GM20000 (cell line): Measurements from ENCODE around the gene UBE2D3.

Source experiments
- DNase-seq: peaks from one replicate; pipeline ENCODE4 v3.0.0; 2012; ENCODE audit warnings: low spot score
- CTCF ChIP-seq: IDR thresholded peaks from 2 replicates; pipeline ENCODE4 v1.5.1; 2012; ENCODE audit warnings: mild to moderate bottlenecking, control low read depth; ENCODE audit errors: extremely low read depth, missing control alignments

UBE2D3 gene

GRCh38 chr4:102809190-102809589, 18.2 kb downstream of the UBE2D3 start:
- DNase-seq, result no peak
- no peak for TF ChIP-seq CTCF

GRCh38 chr4:102808009-102808408, 19.3 kb downstream of the UBE2D3 start:
- no peak for TF ChIP-seq CTCF
- DNase-seq, result no peak

GRCh38 chr4:102807345-102807744, 20.0 kb downstream of the UBE2D3 start:
- TF ChIP-seq CTCF, result no peak
- no peak for DNase-seq

- TF ChIP-seq CTCF, result no peak
These were observed 27.5 kb downstream of the UBE2D3 start for GRCh38 chr4:102799816-102800215.

GRCh38 chr4:102794999-102795398, 32.4 kb downstream of the UBE2D3 start:
- TF ChIP-seq CTCF, result no peak
- no peak for DNase-seq

More at GRCh38 chr4:102799816-102800215, 27.5 kb downstream of the UBE2D3 start:
- no peak for DNase-seq

- no peak for DNase-seq
- TF ChIP-seq CTCF, result no peak
These were observed 34.9 kb downstream of the UBE2D3 start for GRCh38 chr4:102792361-102792936.

GRCh38 chr4:102791318-102791835, 36.0 kb downstream of the UBE2D3 start:
- no peak for DNase-seq
- no peak for TF ChIP-seq CTCF
